CD4-positive, alpha-beta T cell treated with Interleukin-4 for 4 hours (primary cell): ENCODE data around the gene RAPGEF4.

Source experiments
- DNase-seq: peaks from one replicate; pipeline ENCODE4 v3.0.0-alpha.2; 2020

RAPGEF4 gene

DNA sequence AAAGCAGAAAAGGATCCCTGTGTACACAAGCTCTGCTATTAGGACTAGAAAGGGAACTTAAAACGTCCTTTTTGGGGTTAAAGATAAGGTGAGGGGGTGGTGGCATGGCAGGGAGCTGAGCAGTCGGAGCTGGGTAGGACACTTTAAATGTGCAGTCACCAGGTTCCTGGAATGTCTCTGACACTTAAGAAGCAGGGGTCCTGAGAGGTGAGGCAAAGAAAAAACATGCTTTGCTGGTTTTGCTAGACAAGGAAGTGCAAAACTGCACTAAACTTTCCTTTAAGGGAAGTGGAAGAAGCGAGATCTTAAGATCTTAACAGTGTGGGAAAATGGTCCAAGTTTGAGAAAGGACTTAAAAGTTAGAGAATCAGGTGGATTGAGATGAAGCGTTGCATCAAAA is 240.5 kb downstream of the RAPGEF4 start:
- DNase-seq: no peak

DNA sequence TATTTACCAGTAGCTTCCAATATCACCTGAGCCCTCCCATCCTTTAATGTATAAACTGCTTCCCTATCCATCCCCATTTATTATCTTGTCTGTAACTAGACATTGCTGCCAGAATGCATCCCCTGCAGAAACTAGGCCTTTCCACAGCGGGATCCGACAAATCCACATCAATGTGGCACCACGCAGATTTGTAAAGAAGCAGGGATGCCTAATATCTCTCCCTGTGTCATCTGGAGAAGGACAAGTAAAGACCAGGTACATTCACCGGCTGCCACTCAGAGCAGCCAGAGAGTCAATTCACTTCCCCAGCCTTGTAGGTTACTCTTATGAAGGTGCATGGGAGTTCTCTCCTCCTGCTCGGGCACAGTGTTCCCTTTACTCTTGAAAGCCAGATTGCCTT is 241.2 kb downstream of the RAPGEF4 start:
- no peak for DNase-seq

- no peak for DNase-seq
These were observed 241.8 kb downstream of the RAPGEF4 start for GRCh38 chr2:172977270-172978062.

- no peak for DNase-seq
These were observed 242.4 kb downstream of the RAPGEF4 start for GRCh38 chr2:172978063-172978383.

- DNase-seq: no peak
These were observed 249.7 kb downstream of the RAPGEF4 start for GRCh38 chr2:172985139-172985892.

- DNase-seq: no peak
These were observed 250.4 kb downstream of the RAPGEF4 start for GRCh38 chr2:172986040-172986439.

DNA sequence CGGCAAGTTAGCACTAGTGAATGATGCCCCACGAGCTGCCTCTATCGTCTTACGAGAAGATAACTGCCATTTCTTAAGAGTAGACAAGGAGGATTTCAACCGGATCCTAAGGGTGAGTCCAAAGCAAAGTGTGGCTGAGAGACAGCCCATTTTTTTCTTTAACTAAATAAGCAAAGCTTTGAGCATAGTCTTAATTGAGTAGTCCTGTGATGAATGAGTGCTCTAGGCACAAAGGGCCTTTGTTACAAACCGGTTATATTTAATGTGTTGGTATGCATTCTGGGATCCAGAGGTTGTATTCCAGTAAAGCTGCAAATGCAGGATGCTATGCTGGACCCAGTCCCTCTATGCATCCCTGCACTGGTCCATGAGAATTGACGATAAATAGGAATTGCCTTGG is 253.1 kb downstream of the RAPGEF4 start:
- no peak for DNase-seq

- no peak for DNase-seq
These were observed 255.4 kb downstream of the RAPGEF4 start for GRCh38 chr2:172991031-172991430.

DNA sequence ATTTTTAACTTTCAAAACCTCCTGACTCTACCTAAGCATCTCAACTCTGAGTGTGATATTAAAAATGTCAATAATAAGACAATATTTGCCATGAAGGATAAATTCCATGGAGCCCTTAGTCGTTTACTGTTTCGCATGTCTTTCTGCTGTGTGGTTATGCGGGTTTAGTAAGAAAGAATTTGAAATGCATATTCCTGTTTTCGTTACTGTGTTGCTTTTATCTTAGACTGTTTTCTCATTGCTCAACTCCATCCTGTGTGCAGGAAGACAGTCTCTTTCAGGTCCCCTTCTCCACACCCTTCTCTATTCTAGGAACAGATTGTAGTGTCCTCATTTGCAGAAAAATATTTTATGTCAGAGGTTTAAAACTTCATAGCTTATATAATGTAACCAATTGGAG is 257.5 kb downstream of the RAPGEF4 start:
- no peak for DNase-seq

DNA sequence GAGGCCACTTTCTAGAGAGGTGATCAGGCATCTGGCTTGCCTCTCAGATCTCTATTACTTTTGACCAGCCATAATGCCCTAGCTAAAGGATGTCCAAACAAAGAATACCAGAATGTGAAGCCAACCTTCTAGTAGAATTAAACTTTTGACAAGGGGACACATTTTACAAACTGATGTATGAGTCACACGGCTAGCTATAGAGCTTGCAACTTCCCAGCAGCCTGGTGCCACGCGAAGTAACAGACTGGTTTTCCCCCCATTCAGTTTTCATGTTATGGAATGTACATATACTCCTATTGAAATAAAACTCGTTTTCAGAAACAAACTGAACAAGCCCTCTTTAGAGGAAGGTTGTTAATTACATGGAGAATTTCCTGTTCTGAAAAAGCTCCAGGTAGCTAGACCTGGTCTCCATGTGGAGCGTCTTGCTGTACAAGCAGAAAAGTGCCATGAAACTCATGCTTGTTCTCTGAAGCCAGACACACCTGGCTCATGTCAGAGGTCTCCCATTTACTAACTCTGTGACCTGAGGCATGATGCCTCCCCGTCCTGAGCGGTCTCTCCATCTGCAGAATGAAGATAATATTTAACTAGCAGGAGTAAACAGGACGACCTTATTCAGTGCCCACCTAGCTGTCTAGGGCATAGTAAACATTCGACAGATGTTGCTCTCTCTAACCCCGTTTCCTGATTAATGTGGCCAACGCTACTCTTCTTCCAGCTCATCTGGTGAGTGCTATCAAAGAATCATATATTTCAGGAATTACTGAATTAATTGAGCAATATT is 258.5 kb downstream of the RAPGEF4 start:
- DNase-seq: no peak

DNA sequence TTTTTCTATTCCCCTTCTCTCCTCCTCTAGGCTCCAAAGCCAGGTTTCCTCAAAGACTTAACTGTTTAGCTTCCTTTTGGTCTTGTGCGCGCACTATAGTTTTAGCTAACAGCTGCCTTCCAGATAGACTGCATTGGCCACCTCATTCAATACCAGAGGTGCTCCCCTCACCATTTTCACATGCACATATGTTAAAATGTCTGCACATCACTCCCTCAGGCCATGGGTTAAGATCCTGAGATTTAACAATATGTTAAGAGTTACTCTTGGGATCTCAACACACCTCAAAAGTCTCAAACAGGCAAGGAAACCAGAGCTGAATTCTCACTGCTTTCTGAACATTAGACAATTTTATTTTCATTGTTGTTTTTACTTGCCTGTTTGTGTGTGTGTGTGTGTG is 259.2 kb downstream of the RAPGEF4 start:
- DNase-seq: no peak

- no peak for DNase-seq
These were observed 259.9 kb downstream of the RAPGEF4 start for GRCh38 chr2:172995323-172996244.

DNA sequence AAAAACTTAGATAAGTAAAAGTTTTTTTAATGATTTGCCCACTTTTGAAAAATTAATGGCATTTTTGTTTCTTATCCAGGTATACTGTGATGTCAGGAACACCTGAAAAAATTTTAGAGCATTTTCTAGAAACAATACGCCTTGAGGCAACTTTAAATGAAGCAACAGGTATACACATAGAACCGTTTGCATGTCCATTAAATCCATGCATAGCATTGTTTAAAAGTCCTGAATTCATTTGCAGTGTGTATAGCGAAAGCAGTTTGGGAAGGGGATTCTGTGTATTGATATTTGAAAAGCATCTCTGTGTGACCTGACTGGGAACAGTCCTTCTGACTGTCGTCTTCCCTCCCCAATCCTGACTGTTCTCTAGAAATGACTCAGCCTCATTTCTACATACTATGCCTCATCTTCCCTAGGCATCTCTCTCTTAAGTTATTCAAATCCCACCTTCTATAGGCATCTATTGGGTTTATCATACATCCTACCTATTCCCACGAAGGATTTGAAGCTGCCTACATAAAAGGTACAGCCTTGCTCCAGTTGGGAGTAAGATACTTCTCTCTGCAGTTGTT is 260.8 kb downstream of the RAPGEF4 start:
- no peak for DNase-seq

DNA sequence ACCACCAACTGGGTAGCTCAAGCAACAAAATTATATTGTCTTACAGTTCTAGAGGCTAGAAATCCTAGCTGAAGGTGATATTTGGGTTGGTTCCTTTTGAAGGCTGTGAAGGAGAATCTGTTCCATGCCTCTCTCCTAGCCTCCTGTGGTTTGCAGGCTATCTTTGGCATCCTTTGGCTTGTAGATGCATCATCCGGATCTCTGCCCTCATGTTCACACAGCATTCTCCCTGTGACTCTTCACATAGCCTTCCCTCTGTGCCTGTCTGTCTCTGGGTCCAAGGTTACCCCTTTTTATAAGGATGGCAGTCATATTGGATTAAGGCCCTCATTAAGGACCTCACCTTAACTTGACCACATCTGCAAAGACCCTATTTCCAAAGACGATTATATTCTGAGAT is 261.4 kb downstream of the RAPGEF4 start:
- DNase-seq: no peak

GRCh38 chr2:172998547-172999272 is 263.1 kb downstream of the RAPGEF4 start:
- DNase-seq: no peak

- no peak for DNase-seq
These were observed 264.2 kb downstream of the RAPGEF4 start for GRCh38 chr2:172999641-173000386.

DNA sequence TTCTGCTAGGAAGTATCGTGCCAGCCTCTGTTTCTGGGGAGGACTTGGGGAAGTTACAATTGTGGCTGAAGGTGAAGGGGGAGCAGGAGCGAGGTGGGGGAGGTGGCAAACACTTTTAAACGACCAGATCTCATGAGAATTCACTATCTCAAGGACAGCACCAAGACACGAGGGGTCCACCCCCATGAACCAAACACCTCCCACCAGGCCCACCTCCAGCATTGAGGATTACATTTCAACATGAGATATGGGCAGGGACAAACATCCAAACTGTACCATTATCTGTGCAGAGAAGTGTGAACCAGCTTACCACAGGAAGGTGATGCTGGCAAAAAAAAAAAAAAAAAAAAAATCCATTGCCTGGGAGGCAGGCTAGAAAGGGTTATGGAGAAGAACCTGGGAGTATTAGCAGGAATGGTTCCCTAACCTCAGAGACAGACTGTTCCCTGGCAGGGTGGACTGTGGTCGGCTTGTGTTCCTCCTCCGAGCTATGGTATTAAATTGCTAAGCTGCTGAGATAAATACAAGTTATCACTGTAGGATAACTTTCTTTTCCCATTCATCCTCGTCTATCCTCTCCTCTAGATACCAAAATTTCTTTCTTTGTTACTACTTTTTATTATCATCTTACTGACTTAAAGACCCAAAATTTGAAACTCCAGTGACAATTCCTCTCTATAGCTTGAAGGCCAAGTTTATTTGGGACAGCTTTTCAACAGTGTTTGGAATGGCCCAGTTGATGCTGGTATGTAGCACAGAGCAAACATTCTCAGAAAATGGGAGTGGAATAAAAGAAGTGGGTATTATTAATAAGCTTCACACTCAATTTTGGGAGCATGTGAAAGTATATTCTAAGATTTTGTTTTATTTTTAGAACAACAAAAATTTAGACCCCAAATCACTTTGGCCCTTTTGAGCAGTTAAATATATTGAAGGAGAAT is 266.3 kb downstream of the RAPGEF4 start:
- no peak for DNase-seq

DNA sequence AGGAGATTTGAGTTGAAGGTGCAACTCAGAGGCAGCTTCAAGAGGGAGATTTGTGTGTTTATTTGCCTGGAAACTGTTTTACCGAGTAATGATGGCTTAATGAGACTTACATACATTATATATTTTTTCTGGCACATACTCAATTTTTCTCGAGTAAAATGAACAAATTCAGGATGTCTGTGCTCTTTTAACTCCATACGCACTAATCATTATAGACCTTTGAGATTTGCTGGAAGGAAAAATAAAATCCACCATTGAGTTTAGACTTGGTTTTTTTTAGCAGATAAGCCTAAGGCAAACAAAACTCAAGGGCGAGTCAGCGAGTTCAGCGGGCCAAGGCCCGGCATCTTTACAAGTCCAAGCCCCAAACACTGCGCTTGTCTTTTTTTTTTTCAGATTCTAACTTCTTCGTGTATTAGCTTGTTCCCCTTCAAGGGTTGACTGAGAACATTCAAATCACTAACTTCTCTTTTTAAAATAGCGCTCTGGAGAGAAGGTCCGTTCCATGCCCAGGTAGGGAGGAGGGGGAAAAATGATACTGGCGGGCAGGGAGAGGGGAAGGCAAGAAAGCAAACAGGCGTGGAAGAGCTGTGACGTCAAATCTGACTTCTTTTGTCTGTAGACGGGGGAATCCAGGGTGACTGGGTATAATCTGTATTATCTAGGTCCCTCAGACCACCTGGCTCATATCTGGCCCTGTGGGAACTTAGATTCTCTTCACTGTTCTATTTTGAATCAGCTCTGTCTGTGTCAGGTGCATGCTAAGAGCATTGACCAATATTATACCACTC is 267.3 kb downstream of the RAPGEF4 start:
- no peak for DNase-seq

- no peak for DNase-seq
These were observed 273.1 kb downstream of the RAPGEF4 start for GRCh38 chr2:173008786-173009185.
